ENCODE results near the gene ZC3H12D. TPM values are rescaled to one million over a fixed set of nuclear protein-coding genes. Genes with fewer than 3 reads are reported as not detected.

Gene ZC3H12D
- total and polyA plus RNA-seq, 7 donors = 0.17 to 0.41 (median 0.26) TPM

GRCh38 chr6:149397384-149397783, 87.4 kb downstream of the ZC3H12D start:
- 97 to 98% (median 98%) methylated on average over 6 of the region's 6 CpGs for whole genome bisulfite sequencing, 3 donors
- intact Hi-C loops (cut with DNase I) = no loop called here
- no peak overlapping the region for H3K27ac ChIP-seq
- H3K36me3 ChIP-seq (ENCODE audit: insufficient read depth in 1 of 2, low read depth in 1 of 2) = peaks cover 0 to 47% of the 10 kb centered on the region in 2 donors
- DNase-seq (no peak), ATAC-seq (no peak)
- H3K4me1 ChIP-seq = no peaks in the 10 kb centered on the region
- H3K9me3 ChIP-seq = no peaks in the 10 kb centered on the region
- H3K27me3 ChIP-seq (ENCODE audit: insufficient read depth in 3 of 3, low read length in 2 of 3) = no peaks in the 10 kb centered on the region
- TF ChIP-seq CTCF (IDR thresholded peaks at IDR 0.05) = no peak
- no peak overlapping the region for H3K4me3 ChIP-seq

Other genes starting within 250 kb of the ZC3H12D start
- gene TAB2, start 167.3 kb downstream of the ZC3H12D start, total RNA-seq = 10 to 100 TPM; 44.3 to 72.2 (median 63.7) TPM
- 10 to 100 TPM; 35.9 to 86.0 (median 54.4) TPM for gene TAB2, start 167.3 kb downstream of the ZC3H12D start, polyA plus RNA-seq
- gene SUMO4, start 84.8 kb downstream of the ZC3H12D start, total RNA-seq = under 1 TPM; 0.26 to 0.42 (median 0.36) TPM
- gene SUMO4, start 84.8 kb downstream of the ZC3H12D start, polyA plus RNA-seq = under 1 TPM in 1 of 3 donors, not detected in 2; 0.16 TPM
- gene PPIL4, start 61.0 kb upstream of the ZC3H12D start, total RNA-seq = 10 to 100 TPM; 14.7 to 32.4 (median 22.3) TPM
- gene PPIL4, start 61.0 kb upstream of the ZC3H12D start, polyA plus RNA-seq = 1 to 10 TPM; 6.9 to 8.4 (median 8.3) TPM
- gene GINM1, start 81.4 kb upstream of the ZC3H12D start, total RNA-seq = 10 to 100 TPM; 26.8 to 39.0 (median 30.5) TPM
- gene GINM1, start 81.4 kb upstream of the ZC3H12D start, polyA plus RNA-seq = 10 to 100 TPM; 25.9 to 35.6 (median 30.7) TPM
- gene KATNA1, start 163.7 kb upstream of the ZC3H12D start, total RNA-seq = 10 to 100 TPM; 10.7 to 24.5 (median 16.4) TPM
- gene KATNA1, start 163.7 kb upstream of the ZC3H12D start, polyA plus RNA-seq = 10 to 100 TPM; 19.2 to 30.1 (median 29.1) TPM
- 10 to 100 TPM; 11.0 to 15.5 (median 13.9) TPM for gene LATS1, start 233.1 kb upstream of the ZC3H12D start, total RNA-seq
- gene LATS1, start 233.1 kb upstream of the ZC3H12D start, polyA plus RNA-seq = 1 to 10 TPM; 3.4 to 8.3 (median 3.7) TPM

Measured in psoas muscle (tissue), 8 donors.